ENCODE data around the gene DPP7.

Gene DPP7

GRCh38 chr9:137089232-137089947 lies 25.1 kb downstream of the DPP7 start:
- no peak for TF ChIP-seq CTCF (IDR thresholded peaks at IDR 0.05; ENCODE audit: borderline replicate concordance, insufficient read depth, low read depth, low read length)

DNA sequence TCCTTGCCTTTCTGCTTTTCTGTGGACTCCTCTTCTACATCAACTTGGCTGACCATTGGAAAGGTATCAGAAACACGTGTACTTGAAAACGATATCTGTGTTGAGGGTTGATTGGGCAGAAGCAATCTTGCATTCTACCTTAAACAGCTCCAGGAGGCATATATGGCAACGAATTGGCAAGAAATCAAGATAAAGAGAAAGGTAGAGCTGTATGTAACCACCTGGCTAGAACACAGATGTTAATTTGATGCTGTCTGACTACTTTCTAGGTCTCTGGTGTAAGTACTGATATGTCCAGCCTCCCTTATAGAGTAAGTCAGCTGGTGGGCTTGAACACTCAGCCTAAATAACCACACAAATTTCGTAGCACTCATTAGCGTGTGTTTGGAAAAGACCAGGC lies 26.4 kb downstream of the DPP7 start:
- no peak for TF ChIP-seq CTCF (IDR thresholded peaks at IDR 0.05; ENCODE audit: borderline replicate concordance, insufficient read depth, low read depth, low read length)
- no peak overlapping the region for H3K4me3 ChIP-seq (ENCODE audit: low read depth, low read length)

More at GRCh38 chr9:137089232-137089947, 25.1 kb downstream of the DPP7 start:
- no peak overlapping the region for H3K4me3 ChIP-seq (ENCODE audit: low read depth, low read length)

DNA sequence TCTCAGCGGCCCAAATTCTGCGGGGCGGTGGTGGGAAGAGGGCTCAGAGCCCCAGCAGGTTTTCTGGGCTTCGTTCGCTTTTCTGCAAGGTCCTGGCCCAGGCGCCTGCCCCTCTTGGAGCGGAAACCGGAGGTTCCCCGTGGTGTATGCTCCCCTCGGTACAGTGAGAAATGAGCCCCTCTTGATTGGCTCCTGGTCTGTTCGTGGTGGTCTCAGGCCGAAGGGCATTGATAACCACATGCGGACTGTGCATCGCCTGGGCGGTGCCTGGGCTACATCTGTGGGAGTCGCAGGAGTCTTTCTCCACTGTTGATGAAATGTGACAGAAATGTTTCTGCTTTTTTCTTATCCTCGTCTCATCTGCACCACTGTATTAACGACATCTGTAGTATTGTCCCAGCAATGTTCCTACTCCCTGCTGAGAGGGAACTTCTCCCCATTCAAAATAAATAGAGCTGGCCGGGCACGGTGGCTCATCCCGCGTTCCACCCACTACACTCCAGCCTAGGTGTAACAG lies 27.1 kb downstream of the DPP7 start:
- H3K4me3 ChIP-seq (ENCODE audit: low read depth, low read length) = peak overlapping the region; percentile 89

DNA sequence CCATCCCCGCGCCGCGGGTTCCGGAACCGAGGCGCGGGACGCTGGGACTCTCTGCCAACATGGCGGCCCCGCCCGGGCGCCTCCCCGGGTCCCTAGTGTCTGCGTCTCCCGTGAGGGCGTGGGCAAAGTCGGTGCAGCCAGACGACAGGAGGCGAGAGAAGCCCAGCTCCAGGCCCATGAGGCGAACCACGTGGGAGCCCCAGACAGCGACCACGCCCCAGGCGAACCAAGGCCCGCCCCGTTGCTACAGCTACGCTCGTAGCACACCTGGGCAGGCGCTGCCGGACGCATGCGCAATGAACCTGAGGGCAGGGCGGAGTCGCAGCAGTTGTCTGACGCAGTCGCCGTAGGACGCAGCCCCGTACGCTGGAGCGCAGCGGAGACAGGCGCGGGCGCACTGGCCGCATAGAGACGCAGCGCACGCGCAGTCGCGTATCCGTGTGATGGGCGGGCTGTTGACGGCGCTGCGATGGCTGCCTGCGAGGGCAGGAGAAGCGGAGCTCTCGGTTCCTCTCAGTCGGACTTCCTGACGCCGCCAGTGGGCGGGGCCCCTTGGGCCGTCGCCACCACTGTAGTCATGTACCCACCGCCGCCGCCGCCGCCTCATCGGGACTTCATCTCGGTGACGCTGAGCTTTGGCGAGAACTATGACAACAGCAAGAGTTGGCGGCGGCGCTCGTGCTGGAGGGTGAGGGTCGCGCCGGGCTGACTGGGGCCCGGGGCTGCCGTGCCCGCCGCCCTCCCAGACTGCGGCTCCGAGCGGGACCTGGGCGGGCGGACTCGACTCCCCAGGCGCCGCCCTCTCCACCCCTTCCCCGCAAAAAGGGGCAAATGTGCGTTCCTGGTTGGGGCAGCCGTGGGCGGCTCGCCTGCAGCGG lies 27.8 kb downstream of the DPP7 start, which contains the start of gene MAN1B1:
MAN1B1 (plus strand) TSS at position 455 of the 878 bp plus-strand sequence; CDS start at position 470, 15 bp downstream.
- TF ChIP-seq CTCF (IDR thresholded peaks at IDR 0.05; ENCODE audit: borderline replicate concordance, insufficient read depth, low read depth, low read length) = no peak
- H3K4me3 ChIP-seq (ENCODE audit: low read depth, low read length) = peak within 1 kb of the TSS; percentile 89

More for the DNA sequence above, 27.1 kb downstream of the DPP7 start:
- TF ChIP-seq CTCF (IDR thresholded peaks at IDR 0.05; ENCODE audit: borderline replicate concordance, insufficient read depth, low read depth, low read length) = no peak

DNA sequence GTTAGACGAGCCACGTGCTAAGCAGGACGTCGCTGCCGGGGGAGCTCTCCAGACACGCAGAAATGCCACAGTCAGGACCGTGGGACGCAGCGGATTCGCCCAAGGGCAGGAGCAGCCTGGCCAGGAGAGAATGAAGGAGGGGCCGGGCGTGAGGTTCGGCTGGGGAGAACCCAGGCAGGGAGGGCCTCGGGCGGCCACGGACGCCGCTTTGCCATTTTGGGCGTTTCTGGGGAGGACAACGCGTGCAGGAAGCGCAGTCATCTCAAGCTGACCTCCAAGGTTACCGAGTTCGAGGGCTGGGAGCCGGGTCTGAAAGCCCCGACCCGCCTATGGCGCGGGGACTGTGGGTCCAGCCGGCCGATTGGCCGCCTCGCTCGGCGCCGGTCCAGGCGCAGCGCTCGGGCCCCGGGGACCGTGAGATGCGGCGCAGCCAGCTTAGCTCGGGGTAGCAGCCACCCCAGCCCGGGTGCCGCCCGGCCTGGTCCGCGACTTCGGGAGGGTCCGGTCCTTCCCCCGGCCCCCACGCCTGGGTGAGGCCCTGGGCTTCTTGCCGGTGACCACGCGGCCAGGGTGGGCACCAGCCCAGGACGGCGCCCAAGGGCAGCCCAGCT lies 28.5 kb downstream of the DPP7 start:
- TF ChIP-seq CTCF (IDR thresholded peaks at IDR 0.05; ENCODE audit: borderline replicate concordance, insufficient read depth, low read depth, low read length) = no peak
- H3K4me3 ChIP-seq (ENCODE audit: low read depth, low read length) = peak overlapping the region; percentile 83

DNA sequence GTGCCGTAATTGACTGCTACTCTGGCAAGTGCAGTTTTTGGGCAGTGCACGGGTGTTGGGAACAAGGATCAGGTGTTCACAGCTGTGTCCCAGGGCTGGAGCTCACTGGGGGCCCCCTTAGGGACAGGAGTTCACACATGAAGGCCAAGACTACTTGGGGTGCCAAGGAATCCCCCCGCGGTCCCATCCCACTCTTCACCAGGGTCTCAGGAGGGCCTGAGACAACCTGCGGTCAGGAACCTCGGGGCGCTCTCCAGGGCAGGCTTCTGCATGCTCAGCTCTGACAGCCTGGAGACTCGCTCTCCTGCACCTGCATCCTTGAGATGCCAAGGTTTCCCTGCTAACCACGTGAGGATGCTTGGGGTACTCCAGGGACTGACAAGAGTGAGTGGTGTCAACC lies 30.0 kb downstream of the DPP7 start:
- TF ChIP-seq CTCF (IDR thresholded peaks at IDR 0.05; ENCODE audit: borderline replicate concordance, insufficient read depth, low read depth, low read length) = no peak
- H3K4me3 ChIP-seq (ENCODE audit: low read depth, low read length) = no peak overlapping the region
